Astrocyte (in vitro differentiated cells and primary cell): ENCODE measurements around the gene SERPINB1. TPM values are rescaled to one million over a fixed set of nuclear protein-coding genes. Genes with fewer than 3 reads are reported as not detected.
A peak's percentile ranks its signal among the peaks of the same experiment; 100 is the strongest.
"Not testable (repeated sequence)": the region's sequence is repeated elsewhere in the genome, so short reads cannot be mapped to it uniquely, and the experiment has no call there.

ENCODE experiments used
- DNase-seq: peaks from one replicate; pipeline ENCODE4 v3.0.0-alpha.2; 2010; ENCODE audit warnings: low read depth
- FAIRE-seq: peaks from 2 replicates; lab custom pipeline; 2011; peaks lifted over from hg19 to GRCh38; lab: Jason Lieb, UNC
- H2AFZ ChIP-seq: 2 replicates; pipeline ENCODE4 v1.6.0; 2012; ENCODE audit warnings: low read depth, low read length, inconsistent platforms
- H3K27ac ChIP-seq: 2 replicates; pipeline ENCODE4 v1.5.1; 2011; ENCODE audit warnings: low read depth, low read length, inconsistent platforms
- H3K27me3 ChIP-seq: 2 replicates; pipeline ENCODE4 v1.6.0; 2011; ENCODE audit warnings: low read length, inconsistent platforms; ENCODE audit not compliant: insufficient read depth
- H3K36me3 ChIP-seq: 2 replicates; pipeline ENCODE4 v1.5.1; 2011; ENCODE audit warnings: low read length, inconsistent platforms; ENCODE audit not compliant: insufficient read depth
- H3K4me1 ChIP-seq: 2 replicates; pipeline ENCODE4 v1.5.1; 2011; ENCODE audit warnings: low read length, inconsistent platforms; ENCODE audit not compliant: insufficient read depth
- H3K4me2 ChIP-seq: 2 replicates; pipeline ENCODE4 v1.6.0; 2012; ENCODE audit warnings: low read length, inconsistent platforms
- H3K4me3 ChIP-seq: 2 replicates; pipeline ENCODE4 v1.5.1; 2011; ENCODE audit warnings: low read depth, mild to moderate bottlenecking, low read length, inconsistent platforms; ENCODE audit not compliant: insufficient read depth
- H3K79me2 ChIP-seq: 2 replicates; pipeline ENCODE4 v1.6.0; 2012; ENCODE audit warnings: mild to moderate bottlenecking, low read length, inconsistent platforms; ENCODE audit not compliant: insufficient read depth
- H3K9ac ChIP-seq: 2 replicates; pipeline ENCODE4 v1.6.0; 2012; ENCODE audit warnings: mild to moderate bottlenecking, low read length, inconsistent platforms
- H3K9me3 ChIP-seq: 2 replicates; pipeline ENCODE4 v1.5.1; 2012; ENCODE audit warnings: low read depth, mild to moderate bottlenecking, low read length, inconsistent platforms; ENCODE audit not compliant: insufficient read depth
- H4K20me1 ChIP-seq: 2 replicates; pipeline ENCODE4 v1.6.0; 2012; ENCODE audit warnings: low read length, inconsistent platforms; ENCODE audit not compliant: insufficient read depth
- H3K27ac Mint-ChIP-seq: one replicate; pipeline ENCODE4 v1.8.0; 2021; ENCODE audit warnings: mild to moderate bottlenecking, mixed read lengths; ENCODE audit not compliant: unreplicated experiment
- H3K27me3 Mint-ChIP-seq: one replicate; pipeline ENCODE4 v1.8.0; 2021; ENCODE audit warnings: low read depth, mixed read lengths; ENCODE audit not compliant: unreplicated experiment
- H3K36me3 Mint-ChIP-seq: one replicate; pipeline ENCODE4 v1.8.0; 2021; ENCODE audit warnings: low read depth, mixed read lengths; ENCODE audit not compliant: unreplicated experiment
- H3K4me1 Mint-ChIP-seq: one replicate; pipeline ENCODE4 v1.8.0; 2021; ENCODE audit warnings: low read depth, mixed read lengths; ENCODE audit not compliant: unreplicated experiment
- H3K4me3 Mint-ChIP-seq: one replicate; pipeline ENCODE4 v1.8.0; 2021; ENCODE audit warnings: mild to moderate bottlenecking, moderate library complexity, mixed read lengths; ENCODE audit not compliant: unreplicated experiment
- H3K9me3 Mint-ChIP-seq: one replicate; pipeline ENCODE4 v1.8.0; 2021; ENCODE audit warnings: mild to moderate bottlenecking, mixed read lengths; ENCODE audit not compliant: unreplicated experiment
- EZH2 ChIP-seq: IDR thresholded peaks from 2 replicates; pipeline ENCODE4 v1.6.1; 2012; ENCODE audit warnings: mild to moderate bottlenecking, low read length, inconsistent platforms; ENCODE audit not compliant: insufficient read depth
- total RNA-seq: library from RNA; stranded (reverse); gene quantifications from 2 replicates; pipeline ENCODE4 v1.2.1, GENCODE V29; 2021
- TF ChIP-seq, protein P1 (sequence below): IDR thresholded peaks from 2 replicates; pipeline ENCODE4 v1.5.1; 2011; ENCODE audit warnings: low read depth, mild to moderate bottlenecking, inconsistent platforms, low read length, moderate library complexity; ENCODE audit not compliant: insufficient read depth

The SERPINB1 gene
- total RNA-seq, 1 donor from 2014 or later: 1.5 TPM

DNA sequence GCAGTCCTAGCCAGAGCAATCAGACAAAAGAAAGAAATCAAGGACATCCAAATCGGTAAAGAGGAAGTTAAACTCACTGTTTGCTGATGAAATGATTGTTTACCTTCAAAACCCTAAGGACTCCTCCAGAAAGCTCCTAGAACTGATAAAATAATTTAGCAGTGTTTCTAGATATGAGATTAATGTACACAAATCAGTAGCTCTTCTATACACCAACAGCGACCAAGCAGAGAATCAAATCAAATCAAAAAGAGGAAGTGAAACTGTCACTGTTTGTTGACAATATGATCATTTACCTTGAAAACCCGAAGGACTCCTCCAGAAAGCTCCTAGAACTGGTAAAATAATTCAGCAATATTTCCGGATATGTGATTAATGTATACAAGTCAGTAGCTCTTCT lies 39.8 kb upstream of the SERPINB1 start:
- Mint-ChIP-seq H3K4me1 (peaks cover 16% of the 10 kb centered on the region), H3K9me3 (peaks cover 3% of the 10 kb centered on the region), H3K36me3 (no peaks in the 10 kb centered on the region), H3K4me3 (no peak overlapping the region), H3K27ac (no peak overlapping the region), H3K27me3 (no peaks in the 10 kb centered on the region)
- Histone ChIP-seq H3K9ac (no peak overlapping the region), H3K4me2 (no peak overlapping the region), H3K4me3 (no peak overlapping the region), H3K79me2 (no peaks in the 10 kb centered on the region), H3K36me3 (no peaks in the 10 kb centered on the region), H4K20me1 (no peaks in the 10 kb centered on the region), H3K4me1 (peaks cover 16% of the 10 kb centered on the region), H3K27ac (no peak overlapping the region), H2AFZ (no peak overlapping the region), H3K9me3 (no peaks in the 10 kb centered on the region), H3K27me3 (no peaks in the 10 kb centered on the region)
- TF ChIP-seq, protein P1, sequence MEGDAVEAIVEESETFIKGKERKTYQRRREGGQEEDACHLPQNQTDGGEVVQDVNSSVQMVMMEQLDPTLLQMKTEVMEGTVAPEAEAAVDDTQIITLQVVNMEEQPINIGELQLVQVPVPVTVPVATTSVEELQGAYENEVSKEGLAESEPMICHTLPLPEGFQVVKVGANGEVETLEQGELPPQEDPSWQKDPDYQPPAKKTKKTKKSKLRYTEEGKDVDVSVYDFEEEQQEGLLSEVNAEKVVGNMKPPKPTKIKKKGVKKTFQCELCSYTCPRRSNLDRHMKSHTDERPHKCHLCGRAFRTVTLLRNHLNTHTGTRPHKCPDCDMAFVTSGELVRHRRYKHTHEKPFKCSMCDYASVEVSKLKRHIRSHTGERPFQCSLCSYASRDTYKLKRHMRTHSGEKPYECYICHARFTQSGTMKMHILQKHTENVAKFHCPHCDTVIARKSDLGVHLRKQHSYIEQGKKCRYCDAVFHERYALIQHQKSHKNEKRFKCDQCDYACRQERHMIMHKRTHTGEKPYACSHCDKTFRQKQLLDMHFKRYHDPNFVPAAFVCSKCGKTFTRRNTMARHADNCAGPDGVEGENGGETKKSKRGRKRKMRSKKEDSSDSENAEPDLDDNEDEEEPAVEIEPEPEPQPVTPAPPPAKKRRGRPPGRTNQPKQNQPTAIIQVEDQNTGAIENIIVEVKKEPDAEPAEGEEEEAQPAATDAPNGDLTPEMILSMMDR: no peak
- TF ChIP-seq EZH2: no peak
- FAIRE-seq (no peak), DNase-seq (no peak)

DNA sequence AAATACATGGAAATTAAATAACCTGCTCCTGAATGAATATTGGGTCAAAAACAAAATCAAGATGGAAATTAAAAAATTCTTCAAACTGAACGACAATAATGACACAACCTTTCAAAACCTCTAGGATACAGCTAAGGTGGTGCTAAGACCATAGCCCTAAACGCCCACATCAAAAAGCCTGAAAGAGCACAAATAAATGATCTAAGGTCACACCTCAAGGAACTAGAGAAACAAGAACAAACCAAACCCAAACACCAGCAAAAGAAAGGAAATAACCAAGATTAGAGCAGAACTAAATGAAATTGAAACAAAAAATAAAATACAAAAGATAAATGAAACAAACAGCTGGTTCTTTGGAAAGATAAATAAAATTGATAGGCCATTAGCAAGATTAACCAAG lies 38.5 kb upstream of the SERPINB1 start:
- H3K9me3 Mint-ChIP-seq, H3K4me2 ChIP-seq, DNase-seq, H3K9ac ChIP-seq, FAIRE-seq, H3K36me3 ChIP-seq, H3K4me3 Mint-ChIP-seq, H2AFZ ChIP-seq, H3K36me3 Mint-ChIP-seq, H3K27me3 Mint-ChIP-seq, H3K4me3 ChIP-seq, H3K27ac ChIP-seq, H3K79me2 ChIP-seq, H3K27ac Mint-ChIP-seq, H3K9me3 ChIP-seq, H4K20me1 ChIP-seq, H3K27me3 ChIP-seq: not testable (repeated sequence)
- H3K4me1 ChIP-seq: peaks cover 27% of the 10 kb centered on the region
- peaks cover 20% of the 10 kb centered on the region for H3K4me1 Mint-ChIP-seq

DNA sequence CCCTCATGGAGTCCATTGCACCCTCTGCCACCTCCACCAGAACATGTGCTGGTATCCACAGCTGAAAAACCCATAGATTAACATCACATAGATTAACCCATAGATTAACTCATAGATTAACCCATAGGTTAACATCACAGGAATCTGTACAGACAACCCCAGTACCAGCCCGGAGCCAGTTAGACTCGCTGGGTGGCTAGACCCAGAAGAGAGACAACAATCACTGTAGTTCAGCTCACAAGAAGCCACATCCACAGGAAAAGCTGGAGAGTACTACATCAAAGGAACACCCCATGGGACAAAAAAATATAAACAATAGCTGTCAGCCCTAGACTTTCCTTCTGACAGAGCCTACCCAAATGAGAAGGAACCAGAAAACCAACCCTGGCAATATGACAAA lies 36.3 kb upstream of the SERPINB1 start:
- H3K9me3 ChIP-seq: no peaks in the 10 kb centered on the region
- peaks cover 1% of the 10 kb centered on the region for H3K27me3 Mint-ChIP-seq
- peaks cover 20% of the 10 kb centered on the region for H3K4me1 Mint-ChIP-seq
- H2AFZ ChIP-seq: no peak overlapping the region
- FAIRE-seq (no peak), DNase-seq (no peak)
- no peak overlapping the region for H3K4me3 ChIP-seq
- H3K36me3 Mint-ChIP-seq: no peaks in the 10 kb centered on the region
- TF ChIP-seq, protein P1: no peak
- no peak for TF ChIP-seq EZH2
- no peak overlapping the region for H3K9ac ChIP-seq
- H3K27ac Mint-ChIP-seq: peak overlapping the region; percentile 94
- no peak overlapping the region for H3K4me3 Mint-ChIP-seq
- no peak overlapping the region for H3K27ac ChIP-seq
- H3K27me3 ChIP-seq: no peaks in the 10 kb centered on the region
- H3K4me2 ChIP-seq: peak overlapping the region; percentile 78
- no peaks in the 10 kb centered on the region for H3K79me2 ChIP-seq
- H3K4me1 ChIP-seq: peaks cover 30% of the 10 kb centered on the region
- H4K20me1 ChIP-seq: no peaks in the 10 kb centered on the region
- H3K9me3 Mint-ChIP-seq: peaks cover 3% of the 10 kb centered on the region
- no peaks in the 10 kb centered on the region for H3K36me3 ChIP-seq
